Activated B cell treated with CpG ODN at 0.5 μM for 24 hours (primary cell): Measurements from ENCODE around the gene GADL1. TPM values are rescaled to one million over a fixed set of nuclear protein-coding genes. Genes with fewer than 3 reads are reported as not detected.

Source experiments
- ATAC-seq: fragments of 200-7000 bp; cut with Tn5 transposase; one replicate; pipeline ENCODE4 v1.10.0; 2021; ENCODE audit warnings: low read depth, mild to moderate bottlenecking, moderate library complexity
- CTCF ChIA-PET: fragments of 350-600 bp; sonication (Branson Sonifier 250); formaldehyde crosslinking; loops from one replicate; lab custom pipeline; 2021; ENCODE audit warnings: antibody characterized with exemption; lab: Charles Lee
- POLR2A ChIA-PET: fragments of 350-600 bp; sonication (Branson Sonifier 250); formaldehyde crosslinking; loops from one replicate; lab custom pipeline; 2021; ENCODE audit warnings: antibody characterized with exemption; lab: Charles Lee
- DNase-seq: peaks from one replicate; pipeline ENCODE4 v3.0.0; 2022
- H3K27ac Mint-ChIP-seq: one replicate; pipeline ENCODE4 v1.8.0; 2020; ENCODE audit warnings: mixed read lengths
- H3K27me3 Mint-ChIP-seq: one replicate; pipeline ENCODE4 v1.8.0; 2021; ENCODE audit warnings: mixed read lengths
- H3K36me3 Mint-ChIP-seq: one replicate; pipeline ENCODE4 v1.8.0; 2021; ENCODE audit warnings: low read depth, mixed read lengths
- H3K4me1 Mint-ChIP-seq: one replicate; pipeline ENCODE4 v1.8.0; 2021; ENCODE audit warnings: mixed read lengths
- H3K4me3 Mint-ChIP-seq: one replicate; pipeline ENCODE4 v1.8.0; 2020; ENCODE audit warnings: mild to moderate bottlenecking, mixed read lengths
- H3K9me3 Mint-ChIP-seq: one replicate; pipeline ENCODE4 v1.8.0; 2020; ENCODE audit warnings: mixed read lengths
- intact Hi-C: fragments of 100-400 bp; cut with micrococcal nuclease; formaldehyde crosslinking; loops from one replicate; pipeline ENCODE4 v1.15.1; 2024
- total RNA-seq: library from RNA; stranded (reverse); gene quantifications from 2 replicates; pipeline ENCODE4 v1.2.3, GENCODE V29; 2022
- TF ChIP-seq, protein P1 (sequence below): fragments of 200-600 bp; IDR thresholded peaks from one replicate; pipeline ENCODE4 v1.8.0; 2022; ENCODE audit warnings: antibody characterized with exemption, mild to moderate bottlenecking

Gene GADL1
- total RNA-seq, 1 donor from 2014 or later: not detected

DNA sequence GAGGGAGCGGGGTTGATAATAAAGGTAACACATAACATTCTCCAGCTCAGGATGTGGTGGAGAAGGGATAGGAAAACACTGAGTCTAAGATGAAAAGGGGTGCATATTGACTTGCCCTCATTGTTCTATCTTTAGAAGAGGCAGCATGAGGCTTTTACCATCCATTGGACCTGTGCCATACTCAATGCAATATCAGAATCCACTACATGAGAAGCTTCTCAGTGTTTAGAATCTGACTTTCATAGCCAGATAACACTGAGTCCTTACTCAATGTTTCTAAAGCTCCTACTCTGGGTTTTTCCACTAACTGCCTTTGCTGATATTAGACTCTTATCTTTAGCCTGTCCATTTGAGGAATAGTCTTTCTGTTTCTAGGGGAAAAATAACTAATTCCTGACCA is 24.3 kb upstream of the GADL1 start:
- ChIA-PET POLR2A (no interaction called here), CTCF (no interaction called here)
- Mint-ChIP-seq H3K9me3 (no peaks in the 10 kb centered on the region), H3K36me3 (no peaks in the 10 kb centered on the region), H3K27ac (no peak overlapping the region), H3K4me3 (no peak overlapping the region), H3K4me1 (no peaks in the 10 kb centered on the region), H3K27me3 (peaks cover 3% of the 10 kb centered on the region)
- TF ChIP-seq, protein P1, sequence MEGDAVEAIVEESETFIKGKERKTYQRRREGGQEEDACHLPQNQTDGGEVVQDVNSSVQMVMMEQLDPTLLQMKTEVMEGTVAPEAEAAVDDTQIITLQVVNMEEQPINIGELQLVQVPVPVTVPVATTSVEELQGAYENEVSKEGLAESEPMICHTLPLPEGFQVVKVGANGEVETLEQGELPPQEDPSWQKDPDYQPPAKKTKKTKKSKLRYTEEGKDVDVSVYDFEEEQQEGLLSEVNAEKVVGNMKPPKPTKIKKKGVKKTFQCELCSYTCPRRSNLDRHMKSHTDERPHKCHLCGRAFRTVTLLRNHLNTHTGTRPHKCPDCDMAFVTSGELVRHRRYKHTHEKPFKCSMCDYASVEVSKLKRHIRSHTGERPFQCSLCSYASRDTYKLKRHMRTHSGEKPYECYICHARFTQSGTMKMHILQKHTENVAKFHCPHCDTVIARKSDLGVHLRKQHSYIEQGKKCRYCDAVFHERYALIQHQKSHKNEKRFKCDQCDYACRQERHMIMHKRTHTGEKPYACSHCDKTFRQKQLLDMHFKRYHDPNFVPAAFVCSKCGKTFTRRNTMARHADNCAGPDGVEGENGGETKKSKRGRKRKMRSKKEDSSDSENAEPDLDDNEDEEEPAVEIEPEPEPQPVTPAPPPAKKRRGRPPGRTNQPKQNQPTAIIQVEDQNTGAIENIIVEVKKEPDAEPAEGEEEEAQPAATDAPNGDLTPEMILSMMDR: no peak
- DNase-seq (no peak), ATAC-seq (no peak)
- intact Hi-C loops: no loop called here

DNA sequence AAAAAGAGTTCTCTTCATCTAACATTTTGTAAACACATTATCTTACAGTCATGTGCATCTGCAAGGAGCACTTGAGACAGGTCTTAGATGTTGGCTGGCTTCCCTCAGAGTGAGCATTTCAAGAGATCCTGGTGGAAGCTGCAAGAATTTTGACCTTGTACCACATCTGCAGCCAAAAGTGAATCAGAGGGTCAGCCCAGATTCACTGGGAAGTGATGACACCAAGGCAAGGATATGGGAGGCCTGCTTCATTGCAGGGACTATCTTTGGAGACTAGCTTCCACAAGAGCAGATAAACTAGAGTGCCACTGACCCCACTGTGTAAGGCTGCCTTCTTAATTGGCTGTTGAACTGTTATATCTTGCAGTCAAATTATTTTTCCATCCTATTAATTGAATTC is 21.3 kb upstream of the GADL1 start:
- CTCF ChIA-PET: no interaction called here
- POLR2A ChIA-PET: no interaction called here
- intact Hi-C loops: no loop called here
- TF ChIP-seq, protein P1: no peak
- no peaks in the 10 kb centered on the region for H3K36me3 Mint-ChIP-seq
- peaks cover 3% of the 10 kb centered on the region for H3K27me3 Mint-ChIP-seq
- DNase-seq (no peak), ATAC-seq (no peak)
- H3K4me1 Mint-ChIP-seq: no peaks in the 10 kb centered on the region
- H3K27ac Mint-ChIP-seq: no peak overlapping the region
- no peak overlapping the region for H3K4me3 Mint-ChIP-seq
- H3K9me3 Mint-ChIP-seq: no peaks in the 10 kb centered on the region

DNA sequence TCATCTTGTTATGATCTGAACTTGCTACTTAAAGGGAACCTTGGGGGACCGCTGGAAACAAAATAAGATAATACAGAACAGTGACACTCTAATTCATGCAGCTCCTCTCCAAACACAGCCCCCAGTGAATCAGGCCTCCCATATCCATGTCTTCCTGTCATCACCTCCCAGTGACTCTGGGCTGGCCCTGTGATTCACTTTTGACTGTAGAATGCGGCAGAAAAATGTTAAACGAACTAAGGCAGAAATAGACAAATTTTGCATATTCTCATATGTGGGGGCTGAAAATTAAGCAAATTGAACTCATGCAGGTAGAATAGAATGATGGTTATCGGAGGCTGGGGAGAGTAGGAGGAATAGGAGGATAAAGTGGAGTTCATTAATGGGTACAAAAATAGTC is 20.2 kb upstream of the GADL1 start:
- H3K36me3 Mint-ChIP-seq: no peaks in the 10 kb centered on the region
- no peaks in the 10 kb centered on the region for H3K4me1 Mint-ChIP-seq

DNA sequence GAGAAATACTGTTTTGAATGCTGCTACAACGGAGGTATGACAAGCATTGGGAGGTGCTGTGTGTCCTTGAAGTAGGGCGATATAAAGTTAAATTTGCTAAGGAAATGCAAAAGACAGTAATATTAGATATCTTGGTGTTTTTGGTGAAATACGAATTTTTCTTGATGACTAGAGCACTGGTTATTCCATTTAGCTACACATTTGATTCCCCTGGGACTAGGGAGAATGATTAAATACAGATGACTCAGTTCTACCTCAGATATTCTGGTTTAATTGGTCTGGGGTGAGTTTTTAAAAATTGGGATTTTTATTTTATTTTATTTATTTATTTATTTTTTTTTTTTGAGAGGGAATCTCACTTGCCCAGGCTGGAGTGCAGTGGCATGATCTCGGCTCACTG is 18.7 kb upstream of the GADL1 start:
- Mint-ChIP-seq H3K4me3 (no peak overlapping the region), H3K4me1 (no peaks in the 10 kb centered on the region), H3K27me3 (peaks cover 3% of the 10 kb centered on the region), H3K27ac (no peak overlapping the region), H3K9me3 (no peaks in the 10 kb centered on the region), H3K36me3 (no peaks in the 10 kb centered on the region)
- intact Hi-C loops: no loop called here
- no peak for ATAC-seq
- ChIA-PET CTCF (no interaction called here), POLR2A (interaction anchor here (0.7 kb wide), 1 partner anchor 79 kb away, joined by 3 read pairs; no protein-coding TSS in a partner anchor)
- no peak for DNase-seq
- TF ChIP-seq, protein P1: no peak

More for the DNA sequence above, 20.2 kb upstream of the GADL1 start:
- ATAC-seq (no peak), DNase-seq (no peak)
- Mint-ChIP-seq H3K9me3 (no peaks in the 10 kb centered on the region), H3K4me3 (no peak overlapping the region), H3K27ac (no peak overlapping the region), H3K27me3 (peaks cover 3% of the 10 kb centered on the region)
- ChIA-PET CTCF (no interaction called here), POLR2A (no interaction called here)
- TF ChIP-seq, protein P1: no peak
- intact Hi-C loops: no loop called here

DNA sequence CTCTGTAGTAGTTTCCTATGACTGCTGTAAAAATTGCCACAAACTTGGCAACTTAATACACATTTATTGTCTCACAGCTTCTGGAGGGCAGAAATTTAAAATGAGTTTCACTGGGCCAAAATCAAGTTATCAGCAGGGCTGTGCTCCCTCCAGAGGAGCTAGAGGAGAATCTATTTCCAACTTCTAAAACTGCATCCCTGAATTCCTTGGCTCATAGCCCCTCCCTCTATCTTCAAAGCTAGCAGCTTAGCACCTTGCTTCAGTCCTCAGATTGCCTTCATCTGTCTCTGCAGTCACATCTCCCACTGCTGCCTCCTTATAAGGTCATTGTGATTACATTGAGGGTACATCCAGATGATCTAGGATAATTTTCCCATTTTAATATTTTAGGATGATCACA is 17.8 kb upstream of the GADL1 start:
- intact Hi-C loops: no loop called here
- POLR2A ChIA-PET: no interaction called here

More for the DNA sequence above, 17.8 kb upstream of the GADL1 start:
- CTCF ChIA-PET: no interaction called here
- Mint-ChIP-seq H3K4me1 (no peaks in the 10 kb centered on the region), H3K4me3 (no peak overlapping the region), H3K9me3 (no peaks in the 10 kb centered on the region), H3K27ac (no peak overlapping the region), H3K27me3 (peaks cover 3% of the 10 kb centered on the region), H3K36me3 (no peaks in the 10 kb centered on the region)
- no peak for DNase-seq
- TF ChIP-seq, protein P1: no peak
- no peak for ATAC-seq
